RWPE2 (cell line): Measurements from ENCODE around the gene IL17RB.
A peak's percentile ranks its signal among the peaks of the same experiment; 100 is the strongest.

Source experiments
- ATAC-seq: fragments of 200-7000 bp; cut with Tn5 transposase; 3 replicates; pipeline ENCODE4 v1.9.1; 2021; ENCODE audit warnings: low read depth
- DNase-seq: peaks from one replicate; pipeline ENCODE4 v3.0.0-alpha.2; 2020; ENCODE audit warnings: low spot score
- H3K27ac ChIP-seq: fragments of 450-650 bp; 2 replicates; pipeline ENCODE4 v1.5.1; 2017; ENCODE audit warnings: mild to moderate bottlenecking; ENCODE audit not compliant: poor library complexity, severe bottlenecking
- H3K27me3 ChIP-seq: fragments of 250-450 bp; sonication (Bioruptor Pico); 2 replicates; pipeline ENCODE4 v1.5.1; 2021; ENCODE audit warnings: mild to moderate bottlenecking, moderate library complexity; ENCODE audit not compliant: insufficient read depth, poor library complexity, severe bottlenecking
- H3K36me3 ChIP-seq: fragments of 250-450 bp; sonication (Bioruptor Pico); 2 replicates; pipeline ENCODE4 v1.5.1; 2020; ENCODE audit warnings: low read depth, mild to moderate bottlenecking, moderate library complexity
- H3K4me1 ChIP-seq: fragments of 250-450 bp; sonication (Bioruptor Pico); 2 replicates; pipeline ENCODE4 v1.5.1; 2021; ENCODE audit warnings: mild to moderate bottlenecking, moderate library complexity; ENCODE audit not compliant: insufficient read depth, poor library complexity, severe bottlenecking
- H3K4me3 ChIP-seq: fragments of 250-450 bp; sonication (Bioruptor Pico); 2 replicates; pipeline ENCODE4 v1.5.1; 2021; ENCODE audit warnings: mild to moderate bottlenecking, moderate library complexity; ENCODE audit not compliant: severe bottlenecking
- H3K9me3 ChIP-seq: fragments of 250-450 bp; sonication (Bioruptor Pico); 2 replicates; pipeline ENCODE4 v1.5.1; 2021; ENCODE audit warnings: mild to moderate bottlenecking, moderate library complexity; ENCODE audit not compliant: severe bottlenecking
- CTCF ChIP-seq: fragments of 450-650 bp; IDR thresholded peaks from one replicate; pipeline ENCODE4 v1.5.1; 2017; ENCODE audit warnings: mild to moderate bottlenecking, moderate library complexity; ENCODE audit not compliant: poor library complexity, severe bottlenecking

Gene IL17RB

GRCh38 chr3:53820084-53820483, 26.3 kb upstream of the IL17RB start:
- ATAC-seq (no peak), DNase-seq (no peak)
- TF ChIP-seq CTCF: no peak
- H3K27ac ChIP-seq: no peak overlapping the region
- H3K9me3 ChIP-seq: no peaks in the 10 kb centered on the region
- H3K36me3 ChIP-seq: no peaks in the 10 kb centered on the region; the same call in 1 of the 2 replicates
- no peaks in the 10 kb centered on the region for H3K4me1 ChIP-seq
- H3K4me3 ChIP-seq: no peak overlapping the region
- no peaks in the 10 kb centered on the region for H3K27me3 ChIP-seq

GRCh38 chr3:53820756-53821580, 25.4 kb upstream of the IL17RB start:
- Histone ChIP-seq H3K27ac (no peak overlapping the region), H3K9me3 (no peaks in the 10 kb centered on the region), H3K4me1 (no peaks in the 10 kb centered on the region), H3K4me3 (no peak overlapping the region), H3K36me3 (no peaks in the 10 kb centered on the region; the same call in 1 of the 2 replicates), H3K27me3 (no peaks in the 10 kb centered on the region)
- TF ChIP-seq CTCF: no peak
- ATAC-seq (no peak), DNase-seq (no peak)

DNA sequence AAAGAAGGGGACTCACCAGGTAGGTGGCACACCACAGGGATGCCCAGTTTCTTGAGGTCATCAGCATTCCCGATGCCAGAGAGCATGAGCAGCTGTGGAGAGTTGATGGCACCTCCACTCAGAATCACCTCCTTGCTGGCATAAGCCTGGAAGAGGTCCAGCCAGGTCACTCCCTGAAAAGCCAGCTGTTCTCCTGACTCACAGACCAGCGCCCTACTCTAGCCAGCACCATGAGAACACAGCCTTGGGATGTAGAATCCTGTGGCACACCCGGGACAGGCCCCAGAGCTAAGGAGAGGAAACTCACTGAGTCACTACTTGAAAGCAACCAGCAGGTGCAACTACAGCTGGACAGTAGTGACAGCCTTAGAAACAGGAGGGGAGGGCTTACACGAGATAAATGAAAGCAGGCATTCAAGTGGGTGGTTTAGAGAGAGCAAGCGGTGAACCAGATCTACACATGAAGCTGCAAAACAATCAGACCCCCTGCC, 24.7 kb upstream of the IL17RB start:
- no peak overlapping the region for H3K27ac ChIP-seq
- no peaks in the 10 kb centered on the region; the same call in 1 of the 2 replicates for H3K36me3 ChIP-seq
- no peaks in the 10 kb centered on the region for H3K27me3 ChIP-seq
- no peak for TF ChIP-seq CTCF
- peak; percentile 74 for ATAC-seq
- no peak overlapping the region for H3K4me3 ChIP-seq
- H3K4me1 ChIP-seq: no peaks in the 10 kb centered on the region
- DNase-seq: no peak
- H3K9me3 ChIP-seq: no peaks in the 10 kb centered on the region

DNA sequence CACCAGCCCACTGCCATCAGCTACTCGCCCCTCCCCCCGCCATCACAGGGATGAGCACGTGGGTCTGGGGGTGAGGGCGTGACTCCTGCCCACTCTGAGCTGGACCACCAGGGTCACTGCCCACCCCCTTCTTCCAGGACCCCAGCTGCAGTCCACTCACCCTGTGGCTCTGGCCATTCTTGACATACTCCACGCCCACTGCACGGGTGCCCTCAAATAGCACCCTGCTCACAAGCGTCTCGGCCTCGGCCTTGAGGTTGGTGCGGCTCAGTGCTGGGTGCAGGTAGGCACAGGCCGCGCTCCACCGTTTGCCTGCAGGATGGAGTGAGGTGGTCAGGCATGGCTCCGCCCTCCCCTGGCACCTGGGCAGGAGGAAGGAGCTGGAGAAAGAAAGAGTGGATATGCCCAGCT, 24.0 kb upstream of the IL17RB start:
- DNase-seq (no peak), ATAC-seq (no peak)
- Histone ChIP-seq H3K4me1 (no peaks in the 10 kb centered on the region), H3K27me3 (no peaks in the 10 kb centered on the region), H3K36me3 (no peaks in the 10 kb centered on the region; the same call in 1 of the 2 replicates), H3K9me3 (no peaks in the 10 kb centered on the region), H3K27ac (no peak overlapping the region), H3K4me3 (no peak overlapping the region)
- no peak for TF ChIP-seq CTCF
